Panc1 (cell line): ENCODE measurements around the gene C1orf159. TPM values are rescaled to one million over a fixed set of nuclear protein-coding genes. Genes with fewer than 3 reads are reported as not detected.

ENCODE experiments used
- ATAC-seq: fragments of 200-7000 bp; cut with Tn5 transposase; 2 replicates; pipeline ENCODE4 v1.9.1; 2020; ENCODE audit warnings: mild to moderate bottlenecking, moderate library complexity
- BruUV-seq: library from RNA; stranded (reverse); fragments of 400-500 nt; replicated peaks from 2 replicates; lab custom pipeline; 2021; lab: Mats Ljungman, UMichigan
- CTCF ChIA-PET: fragments of 300-600 bp; sonication (Branson Sonifier 250); formaldehyde crosslinking; loops from one replicate; lab custom pipeline; 2022; ENCODE audit warnings: antibody characterized with exemption; lab: Charles Lee
- POLR2A ChIA-PET: fragments of 300-600 bp; sonication (Branson Sonifier 250); formaldehyde crosslinking; loops from one replicate; lab custom pipeline; 2022; ENCODE audit warnings: antibody characterized with exemption; lab: Charles Lee
- DNase-seq: peaks from one replicate; pipeline ENCODE4 v3.0.0-alpha.2; 2010; ENCODE audit warnings: low read depth, low spot score
- H3K27ac ChIP-seq: 2 replicates; pipeline ENCODE4 v1.5.1; 2011; ENCODE audit warnings: mild to moderate bottlenecking, low read length, inconsistent platforms
- H3K27me3 ChIP-seq: fragments of 200-500 bp; sonication (Bioruptor generic); 2 replicates; pipeline ENCODE4 v1.6.0; 2014; ENCODE audit warnings: low read length, inconsistent platforms; ENCODE audit not compliant: control insufficient read depth, insufficient read depth
- H3K36me3 ChIP-seq: fragments of 200-500 bp; sonication (Bioruptor generic); 2 replicates; pipeline ENCODE4 v1.5.1; 2014; ENCODE audit warnings: inconsistent platforms, mild to moderate bottlenecking, low read length, moderate library complexity; ENCODE audit not compliant: control insufficient read depth, insufficient read depth
- H3K4me1 ChIP-seq: 2 replicates; pipeline ENCODE4 v1.5.1; 2011; ENCODE audit warnings: inconsistent platforms, mild to moderate bottlenecking, low read length, moderate library complexity; ENCODE audit not compliant: control insufficient read depth, insufficient read depth
- H3K4me3 ChIP-seq, 2 experiments: 2 replicates each; pipeline ENCODE4 v1.5.1; 2011 to 2012; ENCODE audit warnings: low read depth in 2 of 2, low read length in 2 of 2, mild to moderate bottlenecking in 2 of 2, inconsistent platforms in 1 of 2, moderate library complexity in 1 of 2
- H3K9me3 ChIP-seq: fragments of 200-500 bp; sonication (Bioruptor generic); 2 replicates; pipeline ENCODE4 v1.5.1; 2014; ENCODE audit warnings: low read depth, mild to moderate bottlenecking, inconsistent platforms, low read length, moderate library complexity; ENCODE audit not compliant: control insufficient read depth, insufficient read depth
- CTCF ChIP-seq: fragments of 450-650 bp; IDR thresholded peaks from 2 replicates; pipeline ENCODE4 v1.5.1; 2017; ENCODE audit warnings: mild to moderate bottlenecking
- POLR2AphosphoS5 ChIP-seq: IDR thresholded peaks from 2 replicates; pipeline ENCODE4 v1.6.1; 2012; ENCODE audit warnings: mild to moderate bottlenecking, low read depth, low read length, moderate library complexity
- SIN3A ChIP-seq: IDR thresholded peaks from 2 replicates; pipeline ENCODE4 v1.6.1; 2012; ENCODE audit warnings: low read depth, mild to moderate bottlenecking, low read length, moderate library complexity, borderline replicate concordance; ENCODE audit not compliant: insufficient read depth
- TCF7L2 ChIP-seq: IDR thresholded peaks from 2 replicates; pipeline ENCODE4 v1.6.1; 2011; ENCODE audit warnings: mild to moderate bottlenecking, low read depth, low read length, inconsistent platforms
- in situ Hi-C: cut with HindIII; loops from 2 replicates; pipeline ENCODE4 v1.10.0; 2016; ENCODE audit warnings: low sequenced_read_pairs, low pct_unique_long_range_greater_than_20kb
- intact Hi-C: fragments of 100-400 bp; cut with micrococcal nuclease; formaldehyde crosslinking; loops from one replicate; pipeline ENCODE4 v1.10.0; 2022; ENCODE audit not compliant: unreplicated experiment
- total RNA-seq: library from RNA; stranded (reverse); gene quantifications from one replicate; pipeline ENCODE4 v1.2.1, GENCODE V29; 2021; ENCODE audit not compliant: unreplicated experiment
- TF ChIP-seq, protein P1 (sequence below), 2 experiments: IDR thresholded peaks; 2 replicates each; pipeline ENCODE4 v1.6.1; 2011 to 2012; ENCODE audit warnings: low read depth in 2 of 2, control low read depth in 1 of 2, low read length in 1 of 2, mild to moderate bottlenecking in 1 of 2, moderate library complexity in 1 of 2; ENCODE audit not compliant: insufficient read depth in 1 of 2

Gene C1orf159
- total RNA-seq, 1 experiment from 2014 or later, result 28.8 TPM

- H3K27me3 ChIP-seq, result no peaks in the 10 kb centered on the region
- peaks cover 12% of the 10 kb centered on the region for H3K4me1 ChIP-seq
- ChIA-PET CTCF (interaction anchor here (0.6 kb wide), 1 partner anchor 9 kb away, joined by 4 read pairs; no protein-coding TSS in a partner anchor), POLR2A (no interaction called here)
- H3K4me3 ChIP-seq, result no peak overlapping the region
- no TSS peak for BruUV-seq
- DNase-seq (no peak), ATAC-seq (no peak)
- H3K36me3 ChIP-seq, result no peaks in the 10 kb centered on the region; the same call in 1 of the 2 replicates
- H3K9me3 ChIP-seq, result no peaks in the 10 kb centered on the region
- no peak overlapping the region for H3K27ac ChIP-seq
- in situ Hi-C loops, result no loop called here
- intact Hi-C loops, result no loop called here
- no peak for TF ChIP-seq TCF7L2
- no peak for TF ChIP-seq POLR2AphosphoS5
- no peak for TF ChIP-seq SIN3A
- no peak for TF ChIP-seq CTCF
These were observed 44.5 kb upstream of the C1orf159 start for GRCh38 chr1:1160281-1160930.

DNA sequence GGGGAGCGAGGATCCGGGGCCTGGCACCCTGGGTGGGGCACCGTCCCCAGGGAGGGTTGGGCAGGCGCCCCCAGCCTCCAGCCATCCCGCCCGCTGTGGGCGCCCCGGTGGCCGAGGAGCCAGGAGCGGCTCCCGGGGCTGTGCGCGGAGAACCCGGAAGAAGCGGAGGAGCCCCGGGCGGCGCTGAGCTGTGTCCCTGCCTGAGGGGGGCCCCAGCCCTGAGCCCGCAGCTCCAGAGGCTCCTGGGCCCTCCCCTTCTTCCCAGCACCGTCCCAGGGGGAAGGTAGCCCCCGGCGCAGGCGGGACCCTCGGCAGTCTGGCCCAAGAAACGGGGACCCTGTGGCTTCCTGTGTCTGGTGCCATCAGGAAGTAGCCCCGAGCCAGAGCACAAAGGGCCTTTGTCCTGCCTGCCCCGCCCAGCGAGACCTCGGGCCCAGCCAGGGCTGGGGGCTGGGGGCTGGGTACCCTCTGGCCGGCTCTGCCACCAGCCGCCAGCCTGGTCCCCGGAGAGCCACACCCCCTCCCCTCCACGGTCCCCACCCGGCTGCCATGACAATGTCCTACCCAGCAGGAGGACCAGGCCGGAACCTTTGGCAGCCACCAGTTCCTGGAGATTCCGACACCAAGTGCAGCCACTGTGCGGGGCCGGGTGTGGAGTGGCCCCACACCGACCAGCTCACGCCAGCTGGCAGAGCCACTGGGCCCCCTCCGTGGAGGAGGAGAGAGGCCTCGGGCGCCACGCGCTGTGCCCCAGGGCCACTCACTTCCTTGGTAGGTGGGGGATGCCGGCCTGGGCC, 42.2 kb upstream of the C1orf159 start:
- BruUV-seq, result no TSS peak
- TF ChIP-seq TCF7L2 (no peak), POLR2AphosphoS5 (0 out of 2 replicates have a peak, but pooled peaks have one; percentile 15)
- CTCF ChIA-PET, result interaction anchor here (0.5 kb wide), 1 partner anchor 99 kb away, joined by 4 read pairs; no protein-coding TSS in a partner anchor

DNA sequence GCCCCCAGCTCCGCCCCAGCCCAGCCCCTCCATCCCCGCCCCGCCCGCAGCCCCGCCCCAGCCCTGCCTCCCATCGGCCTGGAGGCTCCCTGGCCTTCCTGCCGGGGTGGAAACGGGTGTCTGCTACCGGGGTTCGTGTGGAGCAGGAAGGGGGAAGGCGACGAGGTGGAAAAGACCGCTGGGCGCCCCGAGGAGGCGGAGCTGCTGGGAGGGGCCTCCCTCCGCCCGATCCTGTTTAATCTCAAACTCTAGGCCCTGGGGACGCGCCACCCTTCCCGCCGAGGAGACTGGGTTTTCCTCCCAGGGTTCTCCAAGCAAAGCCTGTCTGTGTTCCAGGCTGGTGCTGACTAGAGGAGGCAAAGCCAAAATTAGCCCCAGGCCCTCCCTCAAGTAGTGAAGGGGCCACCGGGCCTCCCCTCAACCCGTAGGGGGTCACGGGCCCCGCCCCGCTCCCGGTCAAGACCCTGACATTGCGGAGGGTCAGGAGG, 41.6 kb upstream of the C1orf159 start:
- TF ChIP-seq TCF7L2 (no peak), CTCF (no peak), POLR2AphosphoS5 (peak; percentile 37; the same call in 1 of the 2 replicates)
- TF ChIP-seq, protein P1, sequence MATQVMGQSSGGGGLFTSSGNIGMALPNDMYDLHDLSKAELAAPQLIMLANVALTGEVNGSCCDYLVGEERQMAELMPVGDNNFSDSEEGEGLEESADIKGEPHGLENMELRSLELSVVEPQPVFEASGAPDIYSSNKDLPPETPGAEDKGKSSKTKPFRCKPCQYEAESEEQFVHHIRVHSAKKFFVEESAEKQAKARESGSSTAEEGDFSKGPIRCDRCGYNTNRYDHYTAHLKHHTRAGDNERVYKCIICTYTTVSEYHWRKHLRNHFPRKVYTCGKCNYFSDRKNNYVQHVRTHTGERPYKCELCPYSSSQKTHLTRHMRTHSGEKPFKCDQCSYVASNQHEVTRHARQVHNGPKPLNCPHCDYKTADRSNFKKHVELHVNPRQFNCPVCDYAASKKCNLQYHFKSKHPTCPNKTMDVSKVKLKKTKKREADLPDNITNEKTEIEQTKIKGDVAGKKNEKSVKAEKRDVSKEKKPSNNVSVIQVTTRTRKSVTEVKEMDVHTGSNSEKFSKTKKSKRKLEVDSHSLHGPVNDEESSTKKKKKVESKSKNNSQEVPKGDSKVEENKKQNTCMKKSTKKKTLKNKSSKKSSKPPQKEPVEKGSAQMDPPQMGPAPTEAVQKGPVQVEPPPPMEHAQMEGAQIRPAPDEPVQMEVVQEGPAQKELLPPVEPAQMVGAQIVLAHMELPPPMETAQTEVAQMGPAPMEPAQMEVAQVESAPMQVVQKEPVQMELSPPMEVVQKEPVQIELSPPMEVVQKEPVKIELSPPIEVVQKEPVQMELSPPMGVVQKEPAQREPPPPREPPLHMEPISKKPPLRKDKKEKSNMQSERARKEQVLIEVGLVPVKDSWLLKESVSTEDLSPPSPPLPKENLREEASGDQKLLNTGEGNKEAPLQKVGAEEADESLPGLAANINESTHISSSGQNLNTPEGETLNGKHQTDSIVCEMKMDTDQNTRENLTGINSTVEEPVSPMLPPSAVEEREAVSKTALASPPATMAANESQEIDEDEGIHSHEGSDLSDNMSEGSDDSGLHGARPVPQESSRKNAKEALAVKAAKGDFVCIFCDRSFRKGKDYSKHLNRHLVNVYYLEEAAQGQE (IDR thresholded peaks at IDR 0.05; ENCODE audit: insufficient read depth in 1 of 2, low read depth in 2 of 2, low read length in 1 of 2), result no peak
- ATAC-seq, result peak; percentile 87
- Histone ChIP-seq H3K9me3 (no peaks in the 10 kb centered on the region), H3K36me3 (no peaks in the 10 kb centered on the region; the same call in 1 of the 2 replicates), H3K4me1 (peaks cover 12% of the 10 kb centered on the region), H3K27me3 (no peaks in the 10 kb centered on the region), H3K27ac (peak overlapping the region; percentile 88), H3K4me3 (peak overlapping the region; percentile 43 to 56)
- ChIA-PET CTCF (no interaction called here), POLR2A (no interaction called here)
- intact Hi-C loops, result no loop called here
- DNase-seq, result peak; percentile 5
- no TSS peak for BruUV-seq
- in situ Hi-C loops, result no loop called here

More for the DNA sequence above, 42.2 kb upstream of the C1orf159 start:
- H3K9me3 ChIP-seq, result no peaks in the 10 kb centered on the region
- H3K27me3 ChIP-seq, result no peaks in the 10 kb centered on the region
- intact Hi-C loops (no loop called here), in situ Hi-C loops (no loop called here)
- H3K36me3 ChIP-seq, result no peaks in the 10 kb centered on the region; the same call in 1 of the 2 replicates
- DNase-seq (no peak), ATAC-seq (peak; percentile 65)
- H3K27ac ChIP-seq, result peak overlapping the region; percentile 88
- peak overlapping the region; percentile 43 to 56 for H3K4me3 ChIP-seq
- POLR2A ChIA-PET, result interaction anchor here (0.7 kb wide), 1 partner anchor 20 kb away, joined by 3 read pairs; no protein-coding TSS in a partner anchor
- peaks cover 12% of the 10 kb centered on the region for H3K4me1 ChIP-seq
